ENCODE measurements around the gene RAB36.

The RAB36 gene

GRCh38 chr22:23119494-23120414 is 25.5 kb upstream of the RAB36 start:
- in situ Hi-C loops (cut with HindIII; ENCODE audit: low sequenced_read_pairs): loop anchor here (5.0 to 10.0 kb wide), 3 partner anchors 75 to 157 kb away; no protein-coding TSS in a partner anchor

- in situ Hi-C loops (cut with HindIII; ENCODE audit: low sequenced_read_pairs): no loop called here
These were observed 24.8 kb upstream of the RAB36 start for GRCh38 chr22:23120415-23120899.

GRCh38 chr22:23121000-23121421 is 24.3 kb upstream of the RAB36 start:
- in situ Hi-C loops (cut with HindIII; ENCODE audit: low sequenced_read_pairs): no loop called here

- in situ Hi-C loops (cut with HindIII; ENCODE audit: low sequenced_read_pairs): no loop called here
These were observed 23.9 kb upstream of the RAB36 start for GRCh38 chr22:23121424-23121823.

- in situ Hi-C loops (cut with HindIII; ENCODE audit: low sequenced_read_pairs): no loop called here
These were observed 22.9 kb upstream of the RAB36 start for GRCh38 chr22:23122216-23122957.

- in situ Hi-C loops (cut with HindIII; ENCODE audit: low sequenced_read_pairs): no loop called here
These were observed 22.1 kb upstream of the RAB36 start for GRCh38 chr22:23122992-23123803.

- in situ Hi-C loops (cut with HindIII; ENCODE audit: low sequenced_read_pairs): no loop called here
These were observed 21.4 kb upstream of the RAB36 start for GRCh38 chr22:23123804-23124254.

GRCh38 chr22:23124611-23125511 is 20.4 kb upstream of the RAB36 start:
- in situ Hi-C loops (cut with HindIII; ENCODE audit: low sequenced_read_pairs): no loop called here

- in situ Hi-C loops (cut with HindIII; ENCODE audit: low sequenced_read_pairs): no loop called here
These were observed 19.7 kb upstream of the RAB36 start for GRCh38 chr22:23125512-23126103.

GRCh38 chr22:23126165-23127054 is 18.9 kb upstream of the RAB36 start:
- in situ Hi-C loops (cut with HindIII; ENCODE audit: low sequenced_read_pairs): no loop called here

- in situ Hi-C loops (cut with HindIII; ENCODE audit: low sequenced_read_pairs): no loop called here
These were observed 18.1 kb upstream of the RAB36 start for GRCh38 chr22:23127055-23127756.

- in situ Hi-C loops (cut with HindIII; ENCODE audit: low sequenced_read_pairs): no loop called here
These were observed 17.5 kb upstream of the RAB36 start for GRCh38 chr22:23127788-23128187.

GRCh38 chr22:23128269-23129108 is 16.8 kb upstream of the RAB36 start:
- in situ Hi-C loops (cut with HindIII; ENCODE audit: low sequenced_read_pairs): no loop called here

GRCh38 chr22:23129149-23129548 is 16.1 kb upstream of the RAB36 start:
- in situ Hi-C loops (cut with HindIII; ENCODE audit: low sequenced_read_pairs): no loop called here

GRCh38 chr22:23130697-23131096 is 14.6 kb upstream of the RAB36 start:
- in situ Hi-C loops (cut with HindIII; ENCODE audit: low sequenced_read_pairs): no loop called here

GRCh38 chr22:23131931-23132330 is 13.3 kb upstream of the RAB36 start:
- in situ Hi-C loops (cut with HindIII; ENCODE audit: low sequenced_read_pairs): no loop called here
